IPS-NIHi7 (cell line): ENCODE data around the gene DENND2A.
A peak's percentile ranks its signal among the peaks of the same experiment; 100 is the strongest.
"Not testable (repeated sequence)": the region's sequence is repeated elsewhere in the genome, so short reads cannot be mapped to it uniquely, and the experiment has no call there.

Experiments used
- DNase-seq: peaks from one replicate; pipeline ENCODE4 v3.0.0; 2012; ENCODE audit warnings: mixed read lengths; ENCODE audit errors: extremely low spot score

The DENND2A gene

DNA sequence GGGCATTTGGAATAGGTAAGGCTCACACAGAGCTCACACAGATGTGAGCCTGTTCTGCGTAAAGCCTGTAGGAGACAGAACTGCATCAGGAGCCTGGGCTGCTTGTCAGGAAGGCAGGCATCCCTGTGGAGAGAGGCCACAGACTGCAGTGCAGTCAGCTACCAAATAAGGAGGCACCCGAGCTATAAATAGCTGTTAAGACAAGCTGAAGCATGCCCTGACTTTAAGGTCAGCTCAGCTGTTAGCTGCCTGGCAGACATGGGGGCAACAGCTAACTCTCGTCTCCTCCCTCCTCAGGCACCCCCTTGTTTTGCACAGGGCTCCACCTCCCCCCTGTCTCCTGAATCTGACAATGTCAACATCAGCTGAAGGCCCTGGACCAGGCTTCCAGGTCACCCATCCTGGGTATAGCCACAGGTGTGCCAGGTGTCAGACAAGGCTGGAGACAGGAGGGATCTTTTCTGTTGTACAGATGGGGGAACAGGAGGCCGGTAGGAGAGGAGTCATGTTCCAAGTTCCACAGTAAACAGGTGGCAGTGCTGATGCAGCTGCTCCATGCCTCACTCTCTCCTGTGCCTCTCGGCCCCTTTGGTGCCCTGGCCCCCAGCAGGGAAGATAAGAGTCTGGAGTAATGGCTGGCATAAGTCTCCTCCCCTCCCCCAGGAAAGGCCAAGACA, 133.7 kb downstream of the DENND2A start:
- DNase-seq, result peak; percentile 67

DNA sequence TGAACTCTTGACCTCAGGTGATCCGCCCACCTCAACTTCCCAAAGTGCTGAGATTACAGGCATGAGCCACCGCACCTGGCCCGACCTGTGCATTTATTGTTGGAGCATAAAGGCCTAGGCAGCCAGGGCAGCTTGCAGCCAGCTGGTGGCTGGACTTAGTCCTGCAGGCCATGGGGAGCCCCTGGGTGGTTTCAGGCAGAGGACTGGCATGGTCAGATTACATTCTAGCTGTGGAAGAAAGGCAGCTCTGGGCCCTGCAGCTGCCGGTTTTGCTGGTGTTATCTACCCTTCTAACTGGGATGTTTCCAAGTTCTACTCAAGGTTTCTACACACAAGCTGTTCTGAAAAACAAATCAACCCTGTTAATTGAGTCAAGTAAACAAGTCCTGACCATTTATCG, 138.6 kb downstream of the DENND2A start:
- no peak for DNase-seq

DNA sequence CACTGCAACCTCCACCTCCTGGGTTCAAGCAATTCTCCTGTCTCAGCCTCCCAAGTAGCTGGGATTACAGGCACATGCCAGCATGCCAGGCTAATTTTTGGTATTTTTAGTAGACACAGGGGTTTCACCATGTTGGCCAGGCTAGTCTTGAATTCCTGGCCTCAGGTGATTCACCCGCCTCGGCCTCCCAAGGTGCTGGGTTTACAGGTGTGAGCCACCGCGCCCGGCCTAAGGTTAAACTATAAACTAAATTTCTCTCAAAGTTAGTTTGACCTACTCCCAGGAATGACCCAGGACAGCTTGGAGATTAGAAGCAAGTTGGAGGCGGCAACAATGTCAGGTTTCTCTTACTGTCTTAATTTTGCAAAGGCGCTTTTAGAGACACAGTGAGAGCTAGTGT, 142.8 kb downstream of the DENND2A start:
- DNase-seq, result not testable (repeated sequence)

DNA sequence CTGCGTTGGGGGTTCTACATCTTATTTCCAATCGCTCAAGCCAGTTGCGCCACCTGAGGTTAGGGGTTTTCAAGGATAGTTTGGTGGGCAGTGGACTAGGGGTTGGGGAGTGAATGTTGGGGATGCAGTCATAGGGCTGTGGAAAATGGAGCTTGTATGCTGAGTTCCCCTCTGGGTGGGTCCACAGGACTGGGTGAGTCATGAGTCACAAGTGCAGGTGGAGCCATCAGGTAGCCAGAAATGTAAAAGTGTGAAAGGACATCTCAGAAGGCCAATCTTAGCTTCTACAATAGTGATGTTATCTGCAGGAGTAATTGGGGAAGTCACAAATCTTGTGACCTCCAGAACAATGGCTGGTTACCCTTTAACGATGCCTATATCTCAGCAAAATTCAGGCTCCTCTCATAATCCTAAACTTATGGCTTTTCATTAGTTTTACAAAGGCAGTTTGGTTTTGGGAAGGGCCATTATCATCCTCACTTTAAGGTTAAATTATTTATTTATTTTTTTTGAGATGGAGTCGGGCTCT, 143.3 kb downstream of the DENND2A start:
- DNase-seq, result no peak

DNA sequence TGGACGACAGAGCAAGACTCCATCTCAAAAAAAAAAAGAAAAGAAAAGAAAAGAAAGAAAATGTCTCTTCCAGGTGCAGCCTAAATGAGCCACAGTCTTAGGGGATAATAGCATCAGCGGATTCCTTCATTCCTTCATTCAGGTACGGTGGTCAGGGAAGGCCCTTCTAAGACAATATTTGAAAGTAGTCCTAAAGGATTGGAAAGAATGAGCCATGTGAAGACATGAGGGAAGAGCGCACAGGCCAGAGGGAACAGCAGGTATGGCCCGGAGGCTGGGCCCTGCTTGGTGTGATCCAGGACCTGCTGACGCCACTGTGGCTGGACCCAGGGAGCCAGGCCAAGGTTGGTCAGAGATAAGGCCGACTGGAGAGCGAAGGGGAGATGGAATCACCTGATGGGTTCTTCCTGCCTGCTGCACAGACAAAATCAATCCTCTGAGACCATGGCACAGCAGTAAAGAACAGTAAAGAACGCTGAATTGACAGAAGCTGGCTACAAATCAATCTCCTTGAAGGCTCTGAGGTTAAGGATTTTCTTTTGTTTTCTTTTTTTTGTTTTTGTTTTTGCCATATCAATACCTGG, 145.0 kb downstream of the DENND2A start:
- no peak for DNase-seq

DNA sequence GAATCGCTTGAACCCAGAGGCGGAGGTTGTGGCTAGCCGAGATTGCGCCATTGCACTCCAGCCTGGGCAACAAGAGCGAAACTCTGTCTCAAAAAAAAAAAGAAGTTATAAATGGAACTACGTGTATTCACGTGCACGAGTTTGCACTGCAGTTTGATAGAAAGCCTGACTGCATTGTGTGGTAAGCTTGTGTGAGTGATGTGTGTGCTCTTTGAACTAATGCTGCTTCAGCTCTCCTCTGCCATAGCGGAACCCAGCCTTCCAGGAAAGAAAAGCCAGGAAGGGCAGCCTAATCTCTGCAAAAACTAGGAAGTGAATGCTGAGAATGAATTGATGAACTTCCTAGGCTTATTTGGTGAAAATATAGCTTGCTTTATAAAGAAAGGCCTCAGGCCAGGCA, 145.7 kb downstream of the DENND2A start:
- no peak for DNase-seq

DNA sequence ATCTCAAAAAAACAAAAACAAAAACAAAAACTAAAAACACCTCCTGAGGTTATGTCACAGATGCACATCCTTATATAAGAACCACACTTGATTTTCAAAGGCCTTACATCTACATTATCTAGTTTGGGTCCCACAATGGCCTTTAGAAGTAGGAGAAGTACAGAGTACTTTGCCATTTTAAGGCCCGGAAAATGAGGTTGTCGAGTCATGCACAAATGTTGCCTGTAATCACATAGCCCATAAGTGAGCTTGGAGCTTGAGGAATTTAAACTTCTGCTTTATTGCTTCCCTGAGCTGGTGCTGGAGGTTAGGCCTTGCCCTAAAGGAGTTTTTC, 151.6 kb downstream of the DENND2A start:
- DNase-seq, result no peak

DNA sequence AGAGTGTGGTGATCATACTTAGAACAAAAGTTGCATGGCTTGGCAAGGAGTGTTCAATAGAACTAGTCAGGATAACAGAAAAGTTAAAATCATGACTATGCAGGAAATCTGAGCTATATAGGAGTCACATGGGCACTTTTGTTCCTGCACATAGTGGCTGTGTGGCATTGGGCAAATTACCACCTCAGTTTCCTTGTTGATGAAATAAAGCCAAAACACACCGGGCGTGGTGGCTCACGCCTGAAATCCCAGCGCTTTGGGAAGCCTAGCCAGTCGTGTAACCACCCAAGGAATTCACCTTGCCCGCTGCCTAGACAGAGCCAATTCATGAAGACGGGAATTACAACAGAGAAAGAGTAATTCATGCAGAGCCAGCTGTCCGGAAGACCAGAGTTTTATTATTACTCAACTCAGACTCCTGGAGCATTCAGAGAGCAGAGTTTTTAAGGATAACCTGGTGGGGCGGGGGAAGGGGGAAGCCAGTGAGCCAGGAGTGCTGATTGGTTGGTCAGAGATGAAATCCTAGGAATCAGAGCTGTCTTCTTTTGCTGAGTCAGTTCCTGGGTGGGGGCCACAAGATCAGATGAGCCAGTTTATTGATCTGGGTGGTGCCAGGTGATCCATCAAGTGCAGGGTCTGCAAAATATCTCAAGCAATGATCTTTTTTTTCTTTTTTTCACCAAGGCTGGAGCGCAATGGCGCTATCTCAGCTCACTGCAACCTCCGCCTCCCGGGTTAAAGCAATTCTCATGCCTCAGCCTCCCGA, 154.9 kb downstream of the DENND2A start:
- DNase-seq, result no peak

DNA sequence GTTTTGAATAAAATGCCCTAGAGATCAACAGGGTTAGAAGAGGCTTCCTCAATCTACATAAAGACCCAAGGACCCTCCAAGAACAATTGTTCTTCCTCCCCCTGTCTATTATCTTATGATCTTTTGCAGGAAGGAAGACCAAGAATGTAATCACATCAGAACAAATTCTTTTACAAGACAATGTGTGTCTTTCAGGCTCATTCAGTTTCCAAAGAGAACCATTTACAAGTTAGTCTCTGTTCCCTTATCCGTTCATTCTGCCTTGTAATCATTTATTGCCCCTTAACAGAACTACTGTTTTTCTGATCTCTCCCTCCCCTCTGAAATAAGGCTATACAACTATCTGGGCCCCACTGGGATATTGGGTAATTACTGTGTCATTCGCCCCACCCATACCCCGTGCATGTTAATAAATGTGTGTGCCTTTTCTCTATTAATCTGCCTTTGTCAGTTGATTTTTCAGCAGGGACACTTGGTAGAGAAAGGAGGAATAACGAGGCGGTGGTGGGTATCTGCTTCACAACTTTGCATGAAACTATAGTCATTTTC, 155.6 kb downstream of the DENND2A start:
- no peak for DNase-seq

DNA sequence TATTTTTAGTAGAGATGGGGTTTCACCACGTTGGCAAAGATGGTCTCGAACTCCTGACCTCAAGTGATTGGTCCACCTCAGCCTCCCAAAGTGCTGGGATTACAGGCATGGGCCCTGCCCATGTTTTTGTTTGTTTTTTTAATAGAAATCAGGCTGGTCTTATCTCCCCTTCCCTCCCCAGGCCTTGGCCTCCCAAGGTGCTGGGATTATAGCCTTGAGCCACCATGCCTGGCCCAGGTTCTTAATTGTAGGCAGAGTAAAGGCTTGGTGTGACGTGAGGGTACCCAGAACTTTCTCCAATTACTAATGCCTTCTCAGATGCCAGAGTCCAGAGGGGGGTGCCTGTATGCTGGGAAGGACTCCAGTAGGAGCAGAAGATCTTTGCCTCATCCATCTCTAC, 156.1 kb downstream of the DENND2A start:
- no peak for DNase-seq

DNA sequence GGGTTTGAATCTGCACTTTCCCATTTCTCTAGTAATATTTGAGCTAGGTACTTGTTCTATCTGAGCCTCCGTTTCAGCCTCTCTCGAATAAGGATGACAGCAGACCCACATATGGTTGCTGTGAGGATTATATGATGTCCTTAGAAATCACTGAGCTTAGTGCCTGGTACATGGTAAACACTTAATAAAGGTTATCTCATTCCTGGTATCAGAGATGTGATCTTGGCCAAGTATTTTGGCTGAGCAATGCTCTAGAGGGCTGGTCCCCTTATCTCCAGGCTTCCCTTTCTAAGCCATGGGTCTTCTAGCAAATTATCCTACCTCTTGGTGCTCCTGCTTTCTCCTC, 160.9 kb downstream of the DENND2A start:
- DNase-seq, result no peak

DNA sequence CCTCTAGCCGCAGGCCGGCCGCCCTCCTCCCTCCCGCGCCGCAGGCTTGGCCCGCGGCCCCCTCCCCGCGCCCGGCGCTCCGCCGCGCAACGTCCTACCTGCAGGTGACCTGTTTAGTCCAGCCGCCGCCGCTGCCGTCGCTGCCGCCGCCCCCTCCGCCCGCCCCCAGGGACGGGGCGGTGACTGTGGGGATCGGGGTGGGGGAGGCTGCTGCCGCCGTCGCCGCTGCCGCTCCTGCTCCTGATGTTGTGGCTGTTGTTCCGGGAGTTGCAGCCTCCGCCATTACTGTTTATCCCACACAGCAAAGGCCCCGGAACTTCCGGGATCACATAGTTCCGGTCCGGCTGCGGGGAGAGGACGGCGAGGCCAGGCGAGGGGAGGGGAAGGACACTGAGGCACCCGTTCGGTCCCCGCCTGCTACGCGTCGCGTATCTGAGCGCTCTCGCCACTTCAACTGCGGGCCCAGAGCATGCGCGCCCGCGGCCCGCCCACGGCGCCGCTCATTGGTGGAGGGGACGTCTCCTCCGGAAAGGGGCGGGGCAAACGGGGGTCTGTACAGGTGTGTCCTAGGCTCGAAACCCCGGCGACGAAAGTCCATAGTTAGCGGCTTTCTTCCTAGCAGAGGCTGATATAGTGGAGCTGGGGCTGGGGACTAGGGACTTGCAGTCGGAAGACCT, 161.4 kb downstream of the DENND2A start, which contains the start of gene MKRN1:
Gene MKRN1 (minus strand): TSS at position 444 of the 677 bp plus-strand sequence. CDS start 161 bp downstream, at position 283.
- peak; percentile 97 for DNase-seq

DNA sequence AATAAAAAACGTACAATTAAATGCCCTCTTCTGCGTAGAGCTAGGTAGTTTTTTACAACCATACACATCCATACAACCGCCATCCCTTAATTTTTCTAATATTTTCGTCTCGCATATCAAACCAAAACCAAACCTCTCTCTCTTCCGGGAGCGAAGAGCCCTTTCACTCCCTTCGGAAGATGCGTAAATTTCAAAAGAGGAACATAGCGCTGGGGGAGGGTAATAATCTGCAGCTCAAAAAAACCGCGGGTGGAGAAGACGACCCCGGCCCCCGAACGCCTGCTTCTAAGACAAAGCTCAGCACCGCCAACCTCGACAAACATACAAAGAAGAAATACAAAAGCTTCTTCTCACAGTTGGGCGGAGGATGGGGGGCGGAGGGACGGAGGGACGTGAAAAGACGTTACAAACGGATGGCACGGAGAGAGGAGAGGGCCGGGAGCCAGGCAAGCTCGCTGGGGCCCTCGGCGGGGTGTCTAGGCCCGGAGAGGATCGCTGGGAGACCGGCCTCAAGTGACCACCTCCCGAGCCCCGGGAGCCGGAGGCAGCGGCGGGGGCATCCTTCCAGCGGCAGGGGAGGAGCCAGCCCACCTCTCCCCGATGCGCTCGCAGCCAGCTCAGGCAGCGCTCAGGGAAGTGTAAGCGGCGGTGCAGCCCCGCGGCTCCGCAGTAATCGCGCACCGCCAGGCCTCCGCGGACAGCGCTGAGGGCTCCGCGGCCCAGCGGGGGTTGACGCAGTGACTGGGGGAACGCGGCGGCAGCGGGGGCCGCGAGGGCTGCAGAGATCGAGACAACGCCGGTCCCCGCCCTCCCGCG, 162.2 kb downstream of the DENND2A start:
- DNase-seq, result peak; percentile 50

DNA sequence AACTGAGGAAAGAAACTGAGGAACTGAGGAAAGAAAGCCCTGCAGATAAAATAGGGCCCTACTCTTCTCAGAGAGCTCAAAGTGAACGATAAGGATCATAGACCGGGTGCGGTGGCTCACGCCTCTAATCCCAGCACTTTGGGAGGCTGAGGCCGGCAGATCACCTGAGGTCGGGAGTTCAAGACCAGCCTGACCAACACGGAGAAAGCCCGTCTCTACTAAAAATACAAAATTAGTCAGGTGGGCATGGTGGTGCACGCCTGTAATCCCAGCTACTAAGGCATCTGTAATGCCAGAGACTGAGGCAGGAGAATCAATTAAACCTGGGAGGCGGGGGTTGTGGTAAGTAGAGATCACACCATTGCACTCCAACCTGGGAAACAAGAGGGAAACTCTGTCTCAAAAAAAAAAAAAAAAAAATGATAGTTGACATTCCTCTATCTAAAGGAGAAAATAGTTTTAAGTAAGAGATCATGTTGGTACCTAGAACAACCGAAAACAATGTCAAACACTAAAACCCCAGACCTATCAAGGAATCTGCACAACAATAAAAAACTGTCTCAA, 163.8 kb downstream of the DENND2A start:
- DNase-seq, result no peak

DNA sequence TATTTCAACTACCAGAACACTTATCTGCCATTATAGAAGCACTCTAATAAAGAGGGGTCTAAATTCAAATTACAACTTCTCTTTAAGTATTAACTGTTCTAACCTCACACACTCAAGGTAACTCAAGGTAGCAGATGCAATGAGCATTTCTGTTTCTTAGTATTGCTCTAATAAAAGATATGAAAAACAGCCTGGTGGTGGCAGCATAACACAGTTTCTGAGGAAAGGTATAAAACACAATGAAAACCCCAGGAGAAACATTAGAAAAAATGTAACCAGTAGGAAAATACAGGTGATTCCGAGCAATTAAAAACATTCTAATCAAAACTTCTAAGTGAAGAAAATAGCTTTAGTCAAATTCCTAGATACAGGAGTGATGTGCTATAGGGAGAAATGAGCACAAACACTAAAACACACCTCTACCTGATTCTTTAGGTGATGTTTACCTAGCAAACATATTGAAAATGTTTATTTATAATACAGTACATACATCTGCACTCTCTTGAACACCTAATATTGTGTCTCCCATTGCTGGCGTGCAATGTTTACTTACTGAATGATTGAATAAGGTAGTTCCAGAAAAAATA, 164.8 kb downstream of the DENND2A start:
- DNase-seq, result peak; percentile 44
